Neural cell (in vitro differentiated cells): ENCODE results near the gene TMEM244. TPM values are rescaled to one million over a fixed set of nuclear protein-coding genes. Genes with fewer than 3 reads are reported as not detected.

Source experiments
- H2AFZ ChIP-seq: fragments of 200-600, 300-800 bp; sonication (generic), shearing (Covaris generic); 2 replicates; pipeline ENCODE4 v1.6.0; 2014; ENCODE audit warnings: low read depth, mild to moderate bottlenecking, antibody characterized with exemption, low read length, moderate library complexity
- H3F3A ChIP-seq: fragments of 200-600 bp; shearing (Covaris generic); 2 replicates; pipeline ENCODE4 v1.6.1; 2016; ENCODE audit warnings: mild to moderate bottlenecking, moderate library complexity, mixed read lengths, antibody characterized with exemption, low read length; ENCODE audit not compliant: insufficient read depth, poor library complexity, severe bottlenecking
- H3K27ac ChIP-seq: fragments of 200-600, 300-800 bp; sonication (generic), shearing (Covaris generic); 2 replicates; pipeline ENCODE4 v1.5.1; 2014; ENCODE audit warnings: mild to moderate bottlenecking, low read length, moderate library complexity
- H3K27me3 ChIP-seq: fragments of 300-800, 200-600 bp; sonication (generic), shearing (Covaris generic); 2 replicates; pipeline ENCODE4 v1.6.0; 2014; ENCODE audit warnings: mild to moderate bottlenecking, low read depth, low read length, moderate library complexity; ENCODE audit not compliant: insufficient read depth
- H3K36me3 ChIP-seq: fragments of 300-800, 200-600 bp; sonication (generic), shearing (Covaris generic); 2 replicates; pipeline ENCODE4 v1.5.1; 2014; ENCODE audit warnings: mild to moderate bottlenecking, antibody characterized with exemption, low read length, moderate library complexity; ENCODE audit not compliant: insufficient read depth
- H3K4me2 ChIP-seq: fragments of 300-800, 200-600 bp; sonication (generic), shearing (Covaris generic); 2 replicates; pipeline ENCODE4 v1.6.0; 2014; ENCODE audit warnings: mild to moderate bottlenecking, low read length
- H3K4me3 ChIP-seq: fragments of 300-800, 200-600 bp; sonication (generic), shearing (Covaris generic); 2 replicates; pipeline ENCODE4 v1.5.1; 2014; ENCODE audit warnings: mild to moderate bottlenecking, low read length, moderate library complexity
- H3K79me2 ChIP-seq: fragments of 200-600 bp; shearing (Covaris generic); replicated peaks from 2 replicates; pipeline ENCODE4 v1.6.0; 2014; ENCODE audit warnings: mild to moderate bottlenecking, low read length, moderate library complexity; ENCODE audit not compliant: insufficient read depth
- H3K9ac ChIP-seq: fragments of 300-800, 200-600 bp; sonication (generic), shearing (Covaris generic); 2 replicates; pipeline ENCODE4 v1.6.1; 2016; ENCODE audit warnings: mild to moderate bottlenecking, low read length, mixed read lengths
- H3K9me2 ChIP-seq: fragments of 200-600 bp; shearing (Covaris generic); 2 replicates; pipeline ENCODE4 v1.6.1; 2016; ENCODE audit warnings: mild to moderate bottlenecking, low read length, mixed read lengths; ENCODE audit not compliant: insufficient read depth
- H3K9me3 ChIP-seq: fragments of 200-600, 300-800 bp; sonication (generic), shearing (Covaris generic); 2 replicates; pipeline ENCODE4 v1.6.1; 2016; ENCODE audit warnings: mild to moderate bottlenecking, mixed run types, low read length, moderate library complexity, mixed read lengths
- H4K20me1 ChIP-seq: fragments of 200-600 bp; shearing (Covaris generic); 2 replicates; pipeline ENCODE4 v1.6.1; 2016; ENCODE audit warnings: mild to moderate bottlenecking, mixed run types; ENCODE audit not compliant: insufficient read depth
- CTCF ChIP-seq: fragments of 450-650 bp; IDR thresholded peaks from 2 replicates; pipeline ENCODE4 v1.5.1; 2014; ENCODE audit warnings: antibody characterized with exemption, mild to moderate bottlenecking, moderate library complexity; ENCODE audit not compliant: poor library complexity, severe bottlenecking
- EP300 ChIP-seq: fragments of 450-650 bp; conservative IDR thresholded peaks from 2 replicates; pipeline ENCODE4 v1.6.1; 2014; ENCODE audit warnings: antibody characterized with exemption, mild to moderate bottlenecking, moderate library complexity; ENCODE audit not compliant: poor library complexity, severe bottlenecking
- EZH2 ChIP-seq: fragments of 200-600, 300-800 bp; shearing (Covaris generic), sonication (generic); IDR thresholded peaks from 2 replicates; pipeline ENCODE4 v1.6.1; 2014; ENCODE audit warnings: antibody characterized with exemption, low read length, borderline replicate concordance, mild to moderate bottlenecking; ENCODE audit not compliant: insufficient read depth, poor library complexity, severe bottlenecking
- MXI1 ChIP-seq: fragments of 450-650 bp; conservative IDR thresholded peaks from 2 replicates; pipeline ENCODE4 v1.6.1; 2014; ENCODE audit warnings: antibody characterized with exemption, mild to moderate bottlenecking; ENCODE audit not compliant: poor library complexity, severe bottlenecking
- POLR2AphosphoS5 ChIP-seq: IDR thresholded peaks from 2 replicates; pipeline ENCODE4 v1.6.1; 2012
- RAD21 ChIP-seq: fragments of 450-650 bp; conservative IDR thresholded peaks from 2 replicates; pipeline ENCODE4 v1.6.1; 2014; ENCODE audit warnings: antibody characterized with exemption, mild to moderate bottlenecking, moderate library complexity
- REST ChIP-seq: IDR thresholded peaks from 2 replicates; pipeline ENCODE4 v1.6.1; 2012; ENCODE audit warnings: borderline replicate concordance
- SMC3 ChIP-seq: fragments of 450-650 bp; conservative IDR thresholded peaks from 2 replicates; pipeline ENCODE4 v1.6.1; 2014; ENCODE audit warnings: antibody characterized with exemption, mild to moderate bottlenecking, moderate library complexity; ENCODE audit not compliant: poor library complexity
- TAF1 ChIP-seq: IDR thresholded peaks from 2 replicates; pipeline ENCODE4 v1.6.1; 2012; ENCODE audit warnings: low read depth
- polyA plus RNA-seq: library from polyadenylated mRNA; depleted of rRNA; stranded (reverse); fragments of >200 nt; gene quantifications from 2 replicates; pipeline ENCODE4 v1.2.3, GENCODE V29; 2014

The TMEM244 gene
- polyA plus RNA-seq, 1 donor from 2014 or later, result not detected

- Histone ChIP-seq H3K36me3 (no peaks in the 10 kb centered on the region), H3K27me3 (no peaks in the 10 kb centered on the region), H3K9ac (no peak overlapping the region), H3K27ac (no peak overlapping the region), H3K9me3 (no peaks in the 10 kb centered on the region), H2AFZ (no peak overlapping the region), H3F3A (no peaks in the 10 kb centered on the region), H4K20me1 (no peaks in the 10 kb centered on the region), H3K79me2 (no peaks in the 10 kb centered on the region), H3K4me3 (no peak overlapping the region), H3K9me2 (no peaks in the 10 kb centered on the region), H3K4me2 (no peak overlapping the region)
- TF ChIP-seq POLR2AphosphoS5 (no peak), CTCF (no peak), EZH2 (no peak), REST (no peak), TAF1 (no peak), MXI1 (no peak), EP300 (no peak), SMC3 (no peak), RAD21 (no peak)
These were observed 73.3 kb downstream of the TMEM244 start for GRCh38 chr6:129787816-129788215.

GRCh38 chr6:129786548-129786947 is 74.6 kb downstream of the TMEM244 start:
- Histone ChIP-seq H4K20me1 (no peaks in the 10 kb centered on the region), H3K4me3 (no peak overlapping the region), H3K27me3 (no peaks in the 10 kb centered on the region), H3K9me2 (no peaks in the 10 kb centered on the region), H3K36me3 (no peaks in the 10 kb centered on the region), H3K27ac (no peak overlapping the region), H3F3A (no peaks in the 10 kb centered on the region), H3K9ac (no peak overlapping the region), H2AFZ (no peak overlapping the region), H3K4me2 (no peak overlapping the region), H3K9me3 (no peaks in the 10 kb centered on the region), H3K79me2 (no peaks in the 10 kb centered on the region)
- TF ChIP-seq EZH2 (no peak), POLR2AphosphoS5 (no peak), EP300 (no peak), RAD21 (no peak), REST (no peak)
